K562 (cell line): ENCODE measurements around the gene KRAS. TPM values are rescaled to one million over a fixed set of nuclear protein-coding genes. Genes with fewer than 3 reads are reported as not detected.
A peak's percentile ranks its signal among the peaks of the same experiment; 100 is the strongest.

Source experiments
- CBFA2T2 ChIP-seq: fragments of 450-650 bp; conservative IDR thresholded peaks from 2 replicates; pipeline ENCODE4 v1.6.1; 2017; ENCODE audit warnings: mild to moderate bottlenecking
- CSDE1 ChIP-seq, 2 experiments: fragments of 450-650 bp; IDR thresholded peaks; 2 replicates each; pipeline ENCODE4 v1.6.1; 2016; ENCODE audit warnings: mild to moderate bottlenecking in 1 of 2
- CTBP1 ChIP-seq: fragments of 450-650 bp; IDR thresholded peaks from 2 replicates; pipeline ENCODE4 v1.6.1; 2016; ENCODE audit warnings: borderline replicate concordance
- FOXJ3 ChIP-seq: sonication (generic); formaldehyde crosslinking; IDR thresholded peaks from 2 replicates; pipeline ENCODE4 v1.4.0; 2020; ENCODE audit warnings: mild to moderate bottlenecking, missing genetic modification reagents
- HIVEP1 ChIP-seq: fragments of 250-450 bp; sonication (Bioruptor Pico); IDR thresholded peaks from 2 replicates; pipeline ENCODE4 v1.4.0; 2020; ENCODE audit warnings: mild to moderate bottlenecking
- ID3 ChIP-seq, 2 experiments: fragments of 250-450 bp in 1 of 2; fragments of 450-650 bp in 1 of 2; sonication (Bioruptor Pico) in 1 of 2; IDR thresholded peaks; 2 replicates each; pipeline versions ENCODE4 v1.6.1 to v1.8.0; 2016 to 2021; ENCODE audit warnings: mild to moderate bottlenecking in 2 of 2, moderate library complexity in 2 of 2, missing compliant biosample characterization in 1 of 2, missing genetic modification characterization in 1 of 2
- MCM3 ChIP-seq: fragments of 450-650 bp; IDR thresholded peaks from 2 replicates; pipeline ENCODE4 v1.6.1; 2016
- MYBL2 ChIP-seq, 2 experiments: fragments of 450-650 bp in 1 of 2; sonication (generic) in 1 of 2; formaldehyde crosslinking in 1 of 2; IDR thresholded peaks; 2 replicates each; pipeline versions ENCODE4 v1.6.1 to v1.8.1; 2017 to 2022; ENCODE audit warnings: borderline replicate concordance in 1 of 2, inconsistent platforms in 1 of 2, low read depth in 1 of 2, mild to moderate bottlenecking in 1 of 2, missing genetic modification reagents in 1 of 2, moderate library complexity in 1 of 2
- NFE2 ChIP-seq: IDR thresholded peaks from 2 replicates; pipeline ENCODE4 v1.6.1; 2014; ENCODE audit warnings: antibody characterized with exemption, low read depth
- NFIX ChIP-seq: fragments of 250-450 bp; sonication (Bioruptor Pico); IDR thresholded peaks from 2 replicates; pipeline ENCODE4 v1.4.0; 2020; ENCODE audit warnings: low read depth, mild to moderate bottlenecking, moderate library complexity
- PHF20 ChIP-seq: fragments of 450-650 bp; IDR thresholded peaks from 2 replicates; pipeline ENCODE4 v1.6.1; 2018; ENCODE audit not compliant: partially characterized antibody
- RNF2 ChIP-seq: sonication (generic); IDR thresholded peaks from 2 replicates; pipeline ENCODE4 v1.6.1; 2016
- SMAD4 ChIP-seq: fragments of 250-450 bp; sonication (Bioruptor Pico); conservative IDR thresholded peaks from 2 replicates; pipeline ENCODE4 v1.8.0; 2021; ENCODE audit warnings: inconsistent platforms, mild to moderate bottlenecking, moderate library complexity
- TBP ChIP-seq: optimal IDR thresholded peaks from 2 replicates; pipeline ENCODE3; 2011; ENCODE audit warnings: low read depth, low read length, improper control_type of control experiment
- TRIM28 ChIP-seq: fragments of 450-650 bp; IDR thresholded peaks from 2 replicates; pipeline ENCODE4 v1.6.1; 2017
- YBX1 ChIP-seq: fragments of 450-650 bp; IDR thresholded peaks from 2 replicates; pipeline ENCODE4 v1.7.1; 2016; ENCODE audit warnings: mild to moderate bottlenecking
- ZNF445 ChIP-seq: fragments of 250-450 bp; sonication (Bioruptor Pico); IDR thresholded peaks from 2 replicates; pipeline ENCODE4 v1.4.0; 2020; ENCODE audit warnings: low read depth, mild to moderate bottlenecking, moderate library complexity
- ZNF766 ChIP-seq: fragments of 200-800 bp; sonication (Bioruptor generic); conservative IDR thresholded peaks from 2 replicates; pipeline ENCODE4 v1.6.1; 2016; ENCODE audit warnings: missing genetic modification characterization, missing compliant biosample characterization
- ZNF785 ChIP-seq: fragments of 250-450 bp; sonication (Bioruptor Pico); IDR thresholded peaks from 2 replicates; pipeline ENCODE4 v1.4.0; 2020; ENCODE audit warnings: mild to moderate bottlenecking
- ZZZ3 ChIP-seq: fragments of 450-650 bp; IDR thresholded peaks from 2 replicates; pipeline ENCODE4 v1.6.1; 2016; ENCODE audit warnings: antibody characterized with exemption, mild to moderate bottlenecking, moderate library complexity
- polyA plus RNA-seq, 8 experiments: library from polyadenylated mRNA; depleted of rRNA in 4 of 8; stranded (reverse) in 5 of 8; unstranded in 3 of 8; fragments of >200 nt; fragmentation: Nextera tagmentation in 2 of 8; fragmentation: Illumina TruSeq in 1 of 8; extraction: Ambion mirVana in 2 of 8; extraction: Trizol in 1 of 8; gene quantifications; 2 replicates each; pipeline versions ENCODE4 v1.2.1 to v1.2.3, GENCODE V29; 2011 to 2014; ENCODE audit warnings: inconsistent platforms in 1 of 8, missing spikeins in 1 of 8
- total RNA-seq, 7 experiments: library from RNA; depleted of rRNA in 6 of 7; stranded (reverse); fragments of >200 nt in 6 of 7; fragmentation: Illumina TruSeq in 2 of 7; extraction: Trizol in 2 of 7; gene quantifications; 2 replicates each; pipeline versions ENCODE4 v1.2.1 to v1.2.3, GENCODE V29; 2011 to 2021; ENCODE audit warnings: low replicate concordance in 1 of 7
- TF ChIP-seq, protein P1 (sequence below): fragments of 450-650 bp; IDR thresholded peaks from one replicate; pipeline ENCODE4 v1.6.1; 2018; ENCODE audit warnings: mild to moderate bottlenecking, moderate library complexity; ENCODE audit not compliant: partially characterized antibody
- TF ChIP-seq, protein P2 (sequence below): fragments of 250-450 bp; sonication (Bioruptor Pico); IDR thresholded peaks from 2 replicates; pipeline ENCODE4 v1.9.0; 2021; ENCODE audit warnings: mild to moderate bottlenecking, inconsistent platforms
- TF ChIP-seq, protein P3 (sequence below): fragments of 250-450 bp; sonication (Bioruptor Pico); IDR thresholded peaks from 2 replicates; pipeline ENCODE4 v1.9.0; 2021; ENCODE audit warnings: mild to moderate bottlenecking
- TF ChIP-seq, protein P4 (sequence below): fragments of 250-450 bp; sonication (Bioruptor Pico); IDR thresholded peaks from 2 replicates; pipeline ENCODE4 v1.8.0; 2022; ENCODE audit warnings: moderate library complexity, mild to moderate bottlenecking, inconsistent platforms

The KRAS gene
- total and polyA plus RNA-seq, 9 of the 15 experiments (the other 6 are each of a cell fraction or from before 2014, with no cell fraction given), result 7.2 to 21.2 (median 12.7) TPM

DNA sequence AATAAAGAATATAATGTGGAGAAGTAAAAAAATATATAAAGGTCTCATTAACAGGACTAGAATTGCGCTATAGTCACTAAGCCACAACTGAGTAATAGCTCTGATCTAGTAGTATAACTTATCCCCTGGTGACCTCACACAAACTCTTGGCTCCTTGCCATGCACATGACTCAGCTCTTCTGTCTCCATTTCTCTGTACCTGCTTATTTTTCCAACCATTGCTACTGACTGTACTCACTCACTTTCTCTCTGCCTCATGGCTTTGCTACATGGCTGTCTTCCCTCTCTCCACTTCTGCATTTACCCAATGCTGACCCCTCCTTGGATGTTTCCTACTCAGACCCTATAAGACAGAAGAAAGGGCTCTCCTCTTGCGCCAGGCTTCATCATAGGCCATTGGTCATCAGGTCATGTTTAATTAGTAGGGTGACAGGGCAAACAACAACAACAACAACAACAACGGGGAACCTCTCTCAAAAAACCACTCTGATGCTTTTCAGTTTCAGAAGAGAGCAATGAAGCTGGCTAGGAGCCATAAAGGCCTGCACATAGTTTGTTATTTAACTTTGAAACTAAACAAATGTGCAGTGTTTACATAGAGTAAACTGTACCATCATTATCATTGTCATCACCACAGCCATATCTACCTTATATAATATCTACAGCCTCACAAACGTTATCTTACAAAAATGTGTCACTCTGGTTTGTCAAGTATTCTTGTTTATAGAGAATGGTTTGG is 25.6 kb upstream of the KRAS start (continued):
- TF ChIP-seq, protein P1, sequence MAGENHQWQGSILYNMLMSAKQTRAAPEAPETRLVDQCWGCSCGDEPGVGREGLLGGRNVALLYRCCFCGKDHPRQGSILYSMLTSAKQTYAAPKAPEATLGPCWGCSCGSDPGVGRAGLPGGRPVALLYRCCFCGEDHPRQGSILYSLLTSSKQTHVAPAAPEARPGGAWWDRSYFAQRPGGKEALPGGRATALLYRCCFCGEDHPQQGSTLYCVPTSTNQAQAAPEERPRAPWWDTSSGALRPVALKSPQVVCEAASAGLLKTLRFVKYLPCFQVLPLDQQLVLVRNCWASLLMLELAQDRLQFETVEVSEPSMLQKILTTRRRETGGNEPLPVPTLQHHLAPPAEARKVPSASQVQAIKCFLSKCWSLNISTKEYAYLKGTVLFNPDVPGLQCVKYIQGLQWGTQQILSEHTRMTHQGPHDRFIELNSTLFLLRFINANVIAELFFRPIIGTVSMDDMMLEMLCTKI, result no peak
- no peak for TF ChIP-seq HIVEP1 (CRISPR knock-in tag)
- no peak for TF ChIP-seq TBP
- no peak for TF ChIP-seq MCM3
- TF ChIP-seq CBFA2T2, result no peak
- TF ChIP-seq NFIX (CRISPR knock-in tag), result peak; percentile 78
- TF ChIP-seq, protein P2, sequence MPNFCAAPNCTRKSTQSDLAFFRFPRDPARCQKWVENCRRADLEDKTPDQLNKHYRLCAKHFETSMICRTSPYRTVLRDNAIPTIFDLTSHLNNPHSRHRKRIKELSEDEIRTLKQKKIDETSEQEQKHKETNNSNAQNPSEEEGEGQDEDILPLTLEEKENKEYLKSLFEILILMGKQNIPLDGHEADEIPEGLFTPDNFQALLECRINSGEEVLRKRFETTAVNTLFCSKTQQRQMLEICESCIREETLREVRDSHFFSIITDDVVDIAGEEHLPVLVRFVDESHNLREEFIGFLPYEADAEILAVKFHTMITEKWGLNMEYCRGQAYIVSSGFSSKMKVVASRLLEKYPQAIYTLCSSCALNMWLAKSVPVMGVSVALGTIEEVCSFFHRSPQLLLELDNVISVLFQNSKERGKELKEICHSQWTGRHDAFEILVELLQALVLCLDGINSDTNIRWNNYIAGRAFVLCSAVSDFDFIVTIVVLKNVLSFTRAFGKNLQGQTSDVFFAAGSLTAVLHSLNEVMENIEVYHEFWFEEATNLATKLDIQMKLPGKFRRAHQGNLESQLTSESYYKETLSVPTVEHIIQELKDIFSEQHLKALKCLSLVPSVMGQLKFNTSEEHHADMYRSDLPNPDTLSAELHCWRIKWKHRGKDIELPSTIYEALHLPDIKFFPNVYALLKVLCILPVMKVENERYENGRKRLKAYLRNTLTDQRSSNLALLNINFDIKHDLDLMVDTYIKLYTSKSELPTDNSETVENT (CRISPR knock-in tag), result no peak
- 0 out of 2 replicates have a peak, but pooled peaks have one; percentile 32 for TF ChIP-seq SMAD4
- TF ChIP-seq, protein P3, sequence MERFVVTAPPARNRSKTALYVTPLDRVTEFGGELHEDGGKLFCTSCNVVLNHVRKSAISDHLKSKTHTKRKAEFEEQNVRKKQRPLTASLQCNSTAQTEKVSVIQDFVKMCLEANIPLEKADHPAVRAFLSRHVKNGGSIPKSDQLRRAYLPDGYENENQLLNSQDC (CRISPR knock-in tag), result no peak
- no peak for TF ChIP-seq ZZZ3
- TF ChIP-seq TRIM28, result no peak
- no peak for TF ChIP-seq MYBL2 (IDR thresholded peaks at IDR 0.05; ENCODE audit: low read depth)
- TF ChIP-seq MYBL2 (CRISPR knock-in tag; IDR thresholded peaks at IDR 0.05; ENCODE audit: borderline replicate concordance), result no peak
- TF ChIP-seq, protein P4, sequence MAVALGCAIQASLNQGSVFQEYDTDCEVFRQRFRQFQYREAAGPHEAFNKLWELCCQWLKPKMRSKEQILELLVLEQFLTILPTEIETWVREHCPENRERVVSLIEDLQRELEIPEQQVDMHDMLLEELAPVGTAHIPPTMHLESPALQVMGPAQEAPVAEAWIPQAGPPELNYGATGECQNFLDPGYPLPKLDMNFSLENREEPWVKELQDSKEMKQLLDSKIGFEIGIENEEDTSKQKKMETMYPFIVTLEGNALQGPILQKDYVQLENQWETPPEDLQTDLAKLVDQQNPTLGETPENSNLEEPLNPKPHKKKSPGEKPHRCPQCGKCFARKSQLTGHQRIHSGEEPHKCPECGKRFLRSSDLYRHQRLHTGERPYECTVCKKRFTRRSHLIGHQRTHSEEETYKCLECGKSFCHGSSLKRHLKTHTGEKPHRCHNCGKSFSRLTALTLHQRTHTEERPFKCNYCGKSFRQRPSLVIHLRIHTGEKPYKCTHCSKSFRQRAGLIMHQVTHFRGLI (CRISPR knock-in tag), result no peak
- no peak for TF ChIP-seq ZNF445 (CRISPR knock-in tag)
- peak; percentile 97 for TF ChIP-seq NFE2
- no peak for TF ChIP-seq ID3 (CRISPR knock-in tag; IDR thresholded peaks at IDR 0.05)
- 0 out of 2 replicates have a peak, but pooled peaks have one; percentile 60 for TF ChIP-seq ID3 (tag; IDR thresholded peaks at IDR 0.05)
- TF ChIP-seq CSDE1 (IDR thresholded peaks at IDR 0.05), result no peak
- peak; percentile 15; the same call in 1 of the 2 replicates for TF ChIP-seq CTBP1
- TF ChIP-seq YBX1, result no peak
- no peak for TF ChIP-seq RNF2
- no peak for TF ChIP-seq PHF20
- TF ChIP-seq FOXJ3 (CRISPR knock-in tag), result no peak
- peak; percentile 57; the same call in 1 of the 2 replicates for TF ChIP-seq ZNF766 (CRISPR knock-in tag)
- no peak for TF ChIP-seq ZNF785
